Esophagus squamous epithelium (tissue), 5 donors: ENCODE measurements around the gene SNAP29. TPM values are rescaled to one million over a fixed set of nuclear protein-coding genes. Genes with fewer than 3 reads are reported as not detected.

Experiments used
- DNase-seq: peaks from one replicate; lab custom pipeline; 2025; lab: John Stamatoyannopoulos, UW
- H3K27ac ChIP-seq, 4 donors: fragments of 200-600 bp; sonication (generic); one replicate each; pipeline ENCODE4 v1.5.1; 2016 to 2019; ENCODE audit warnings: mild to moderate bottlenecking in 1 of 4
- H3K27me3 ChIP-seq, 4 donors: fragments of 200-600 bp; sonication (generic); 1 replicate in 3 of 4; 2 replicates in 1 of 4; pipeline versions ENCODE4 v1.5.1 to v1.6.0; 2017 to 2021; ENCODE audit warnings: antibody characterized with exemption in 1 of 4
- H3K36me3 ChIP-seq, 3 donors: fragments of 200-600 bp; sonication (generic); one replicate each; pipeline ENCODE4 v1.5.1; 2016 to 2019
- H3K4me1 ChIP-seq, 3 donors: fragments of 200-600 bp; sonication (generic); one replicate each; pipeline ENCODE4 v1.5.1; 2017 to 2019
- H3K4me3 ChIP-seq, 4 donors: fragments of 200-600 bp; sonication (generic); 1 replicate in 3 of 4; 2 replicates in 1 of 4; pipeline ENCODE4 v1.5.1; 2016 to 2019; ENCODE audit warnings: mild to moderate bottlenecking in 2 of 4, moderate library complexity in 1 of 4
- H3K9me3 ChIP-seq, 3 donors: fragments of 200-600 bp; sonication (generic); one replicate each; pipeline ENCODE4 v1.5.1; 2016 to 2019
- CTCF ChIP-seq, 6 experiments: fragments of 450-650 bp in 4 of 6; fragments of 200-600 bp in 2 of 6; sonication (generic) in 2 of 6; IDR thresholded peaks; one replicate each; pipeline ENCODE4 v1.5.1; 2016 to 2019; ENCODE audit warnings: antibody characterized with exemption in 6 of 6, mild to moderate bottlenecking in 4 of 6, moderate library complexity in 4 of 6
- POLR2A ChIP-seq, 4 donors: fragments of 450-650 bp; IDR thresholded peaks; one replicate each; pipeline ENCODE4 v1.6.1; 2017; ENCODE audit warnings: antibody characterized with exemption in 4 of 4, mild to moderate bottlenecking in 4 of 4, moderate library complexity in 3 of 4
- WGBS, 2 donors: methylation state at CpG; one replicate each; pipeline ENCODE4 v1.1.5; 2018; 5-methylcytosine and 5-hydroxymethylcytosine counted together
- intact Hi-C: fragments of 100-400 bp; cut with DNase I; formaldehyde crosslinking; loops from one replicate; pipeline ENCODE4 v1.15.0; 2022
- total RNA-seq, 4 donors: library from RNA; depleted of rRNA; stranded (reverse); fragments of >200 nt; gene quantifications; one replicate each; pipeline ENCODE4 v1.1.0, GENCODE V29; 2016
- donor health status: DM: yes; HTN: yes; CAD: no.

Gene SNAP29
- total RNA-seq, 4 donors from 2014 or later: 13.0 to 19.6 (median 17.1) TPM

GRCh38 chr22:20843501-20843900, 15.3 kb upstream of the SNAP29 start:
- intact Hi-C loops: no loop called here
- Histone ChIP-seq H3K36me3 (no peaks in the 10 kb centered on the region), H3K4me1 (peaks cover 0 to 24% (median 4%) of the 10 kb centered on the region in 3 donors), H3K4me3 (no peak overlapping the region), H3K9me3 (no peaks in the 10 kb centered on the region), H3K27me3 (no peaks in the 10 kb centered on the region), H3K27ac (no peak overlapping the region)
- WGBS, 2 donors: 39 to 46% methylated on average over 2 of the region's 2 CpGs
- TF ChIP-seq CTCF (IDR thresholded peaks at IDR 0.05): no peak
- DNase-seq: no peak

- DNase-seq: no peak
- H3K36me3 ChIP-seq: no peaks in the 10 kb centered on the region
- intact Hi-C loops: no loop called here
- H3K4me3 ChIP-seq: no peak overlapping the region
- H3K27ac ChIP-seq: no peak overlapping the region
- H3K4me1 ChIP-seq: peaks cover 0 to 24% (median 4%) of the 10 kb centered on the region in 3 donors
- no peaks in the 10 kb centered on the region for H3K27me3 ChIP-seq
- H3K9me3 ChIP-seq: no peaks in the 10 kb centered on the region
- 87 to 89% methylated on average over 5 of the region's 5 CpGs for WGBS, 2 donors
- no peak for TF ChIP-seq CTCF (IDR thresholded peaks at IDR 0.05)
These were observed 14.5 kb upstream of the SNAP29 start for GRCh38 chr22:20844055-20845037.

GRCh38 chr22:20847318-20847822, 11.4 kb upstream of the SNAP29 start:
- 86 to 96% methylated on average over 2 of the region's 2 CpGs for WGBS, 2 donors

GRCh38 chr22:20852076-20852475, 6.7 kb upstream of the SNAP29 start:
- intact Hi-C loops: no loop called here
- Histone ChIP-seq H3K9me3 (no peaks in the 10 kb centered on the region), H3K4me1 (peaks cover 9 to 46% (median 10%) of the 10 kb centered on the region in 3 donors), H3K27me3 (no peaks in the 10 kb centered on the region), H3K4me3 (no peak overlapping the region), H3K36me3 (no peaks in the 10 kb centered on the region), H3K27ac (no peak overlapping the region)
- WGBS, 2 donors: 70 to 78% methylated on average over 4 of the region's 4 CpGs
- no peak for DNase-seq
- TF ChIP-seq CTCF (IDR thresholded peaks at IDR 0.05): no peak
- TF ChIP-seq POLR2A (IDR thresholded peaks at IDR 0.05): no peak

More at GRCh38 chr22:20847318-20847822, 11.4 kb upstream of the SNAP29 start:
- Histone ChIP-seq H3K27ac (no peak overlapping the region), H3K4me3 (no peak overlapping the region), H3K36me3 (no peaks in the 10 kb centered on the region), H3K9me3 (no peaks in the 10 kb centered on the region), H3K4me1 (peaks cover 0 to 18% (median 4%) of the 10 kb centered on the region in 3 donors), H3K27me3 (no peaks in the 10 kb centered on the region)
- TF ChIP-seq POLR2A (IDR thresholded peaks at IDR 0.05) (no peak), CTCF (IDR thresholded peaks at IDR 0.05) (no peak)
- intact Hi-C loops: no loop called here
- no peak for DNase-seq

- Histone ChIP-seq H3K4me3 (no peak overlapping the region), H3K4me1 (peaks cover 13 to 51% (median 14%) of the 10 kb centered on the region in 3 donors), H3K27ac (no peak overlapping the region), H3K27me3 (no peaks in the 10 kb centered on the region), H3K9me3 (no peaks in the 10 kb centered on the region), H3K36me3 (no peaks in the 10 kb centered on the region)
- DNase-seq: no peak
- intact Hi-C loops: no loop called here
- TF ChIP-seq CTCF (IDR thresholded peaks at IDR 0.05) (no peak), POLR2A (IDR thresholded peaks at IDR 0.05) (no peak)
- WGBS, 2 donors: 64 to 74% methylated on average over 6 of the region's 6 CpGs
These were observed 6.3 kb upstream of the SNAP29 start for GRCh38 chr22:20852503-20852902.
